Right atrium auricular region (tissue), 2 donors: Measurements from ENCODE around the gene SMG7. TPM values are rescaled to one million over a fixed set of nuclear protein-coding genes. Genes with fewer than 3 reads are reported as not detected.
"Not testable (repeated sequence)": the region's sequence is repeated elsewhere in the genome, so short reads cannot be mapped to it uniquely, and the experiment has no call there.

ENCODE experiments used
- DNase-seq: peaks from one replicate; pipeline ENCODE4 v3.0.0-alpha.2; 2019; ENCODE audit warnings: low spot score
- H3K27ac ChIP-seq, 2 donors: fragments of 200-600 bp; sonication (generic); 1 replicate in 1 of 2; 2 replicates in 1 of 2; pipeline ENCODE4 v1.5.1; 2016 to 2019
- H3K27me3 ChIP-seq, 2 donors: fragments of 200-600 bp; sonication (generic); one replicate each; pipeline versions ENCODE4 v1.5.1 to v1.6.0; 2017 to 2019
- H3K36me3 ChIP-seq: fragments of 200-600 bp; sonication (generic); one replicate; pipeline ENCODE4 v1.5.1; 2016
- H3K4me1 ChIP-seq, 2 donors: fragments of 200-600 bp; sonication (generic); one replicate each; pipeline versions ENCODE4 v1.5.1 to v1.6.0; 2017 to 2019
- H3K4me3 ChIP-seq, 2 donors: fragments of 200-600 bp; sonication (generic); 1 replicate in 1 of 2; 2 replicates in 1 of 2; pipeline ENCODE4 v1.5.1; 2017 to 2019; ENCODE audit warnings: mild to moderate bottlenecking in 1 of 2, moderate library complexity in 1 of 2
- H3K9me3 ChIP-seq, 2 donors: fragments of 200-600 bp; sonication (generic); one replicate each; pipeline ENCODE4 v1.5.1; 2019
- CTCF ChIP-seq, 2 donors: fragments of 200-600 bp; sonication (generic); IDR thresholded peaks; one replicate each; pipeline ENCODE4 v1.5.1; 2019; ENCODE audit warnings: antibody characterized with exemption in 2 of 2
- total RNA-seq, 2 donors: library from RNA; depleted of rRNA; stranded (reverse); fragments of >200 nt; gene quantifications; one replicate each; pipeline ENCODE4 v1.1.0, GENCODE V29; 2016

SMG7 gene
- total RNA-seq: 10 to 100 TPM; 42.0 to 43.6 TPM

DNA sequence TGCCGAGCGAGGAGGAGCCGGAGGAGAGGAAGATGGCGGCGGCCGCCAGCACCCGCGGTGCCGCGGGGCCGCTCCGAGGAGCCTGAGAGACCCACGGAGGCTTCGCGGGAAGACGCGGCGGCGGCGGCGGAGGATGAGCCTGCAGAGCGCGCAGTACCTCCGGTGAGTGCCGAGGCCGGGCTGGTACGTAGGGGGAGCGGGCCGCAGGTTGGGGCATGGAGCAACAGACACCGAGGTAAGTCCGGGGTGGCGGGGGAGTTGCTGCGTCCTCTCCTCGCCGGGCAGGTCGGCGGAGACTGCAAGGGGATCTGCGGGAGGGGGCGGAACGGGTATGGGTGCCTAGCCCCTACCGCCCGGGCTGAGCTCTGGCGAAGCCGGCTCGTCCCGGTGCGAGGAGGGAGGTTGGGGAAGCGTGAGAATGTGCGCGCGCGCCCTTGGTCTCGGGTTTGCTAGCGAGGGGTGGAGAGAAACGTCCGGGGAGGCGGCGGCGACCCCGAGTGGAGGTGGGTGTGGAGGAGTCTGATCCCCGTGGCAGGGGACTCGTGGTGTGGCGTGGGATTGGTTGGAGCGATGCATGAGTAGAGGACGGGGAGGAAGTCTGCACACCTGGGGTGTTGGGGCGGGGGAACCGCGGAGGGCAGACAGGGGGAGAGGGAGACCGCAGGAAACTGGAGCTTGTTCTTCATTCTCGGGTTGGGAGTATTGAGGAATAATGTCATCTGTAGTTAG, at the start of gene SMG7:
Gene SMG7, plus strand, starts transcription at position 12 of the 729 bp plus-strand sequence. Its CDS starts 122 bp downstream, at position 134.
- TF ChIP-seq CTCF (IDR thresholded peaks at IDR 0.05): no peak
- H3K27ac ChIP-seq: peak within 1 kb of the TSS; percentile 95 to 98
- H3K27me3 ChIP-seq: no peaks in the 10 kb centered on the region
- H3K36me3 ChIP-seq: no peaks in the 10 kb centered on the region
- no peaks in the 10 kb centered on the region for H3K9me3 ChIP-seq
- no peak for DNase-seq
- peak within 1 kb of the TSS; percentile 91 to 98 for H3K4me3 ChIP-seq
- peaks cover 0 to 37% of the 10 kb centered on the region in 2 donors for H3K4me1 ChIP-seq

GRCh38 chr1:183423541-183423940, 48.8 kb upstream of the SMG7 start:
- TF ChIP-seq CTCF (IDR thresholded peaks at IDR 0.05): no peak
- peaks cover 0 to under 1% of the 10 kb centered on the region in 2 donors for H3K4me1 ChIP-seq
- H3K27ac ChIP-seq: no peak overlapping the region
- DNase-seq: no peak
- no peaks in the 10 kb centered on the region for H3K36me3 ChIP-seq
- H3K4me3 ChIP-seq: no peak overlapping the region
- no peaks in the 10 kb centered on the region for H3K9me3 ChIP-seq
- no peaks in the 10 kb centered on the region for H3K27me3 ChIP-seq

DNA sequence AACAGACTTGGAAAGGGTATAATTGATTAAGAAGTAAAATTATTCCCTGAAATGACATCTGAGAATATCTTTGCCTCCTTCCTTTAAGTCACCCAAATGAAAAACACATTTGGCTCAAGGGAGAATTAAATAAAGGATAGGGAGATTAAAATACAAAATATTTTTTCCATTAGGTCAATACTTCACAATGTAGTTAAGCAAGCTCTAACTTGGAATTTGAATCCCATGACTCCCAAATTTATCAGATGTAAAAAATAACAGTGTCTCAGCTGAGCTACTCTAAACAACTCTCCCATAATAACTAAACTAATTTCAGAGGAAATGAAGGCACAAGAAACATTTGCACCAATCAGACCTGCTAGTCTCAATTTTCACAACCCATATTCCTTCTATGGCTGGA, 47.6 kb upstream of the SMG7 start:
- Histone ChIP-seq H3K27ac (no peak overlapping the region), H3K27me3 (no peaks in the 10 kb centered on the region), H3K36me3 (no peaks in the 10 kb centered on the region), H3K9me3 (no peaks in the 10 kb centered on the region), H3K4me1 (no peaks in the 10 kb centered on the region), H3K4me3 (no peak overlapping the region)
- TF ChIP-seq CTCF (IDR thresholded peaks at IDR 0.05): no peak
- no peak for DNase-seq

DNA sequence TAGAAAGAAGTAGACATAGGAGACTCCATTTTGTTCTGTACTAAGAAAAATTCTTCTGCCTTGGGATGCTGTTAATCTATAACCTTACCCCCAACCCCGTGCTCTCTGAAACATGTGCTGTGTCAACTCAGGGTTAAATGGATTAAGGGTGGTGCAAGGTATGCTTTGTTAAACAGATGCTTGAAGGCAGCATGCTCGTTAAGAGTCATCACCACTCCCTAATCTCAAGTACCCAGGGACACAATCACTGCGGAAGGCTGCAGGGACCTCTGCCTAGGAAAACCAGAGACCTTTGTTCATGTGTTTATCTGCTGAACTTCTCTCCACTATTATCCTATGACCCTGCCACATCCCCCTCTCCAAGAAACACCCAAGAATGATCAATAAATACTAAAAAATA, 44.7 kb upstream of the SMG7 start:
- H3K27ac ChIP-seq, H3K27me3 ChIP-seq, H3K4me1 ChIP-seq, H3K4me3 ChIP-seq, H3K9me3 ChIP-seq, H3K36me3 ChIP-seq, DNase-seq: not testable (repeated sequence)

DNA sequence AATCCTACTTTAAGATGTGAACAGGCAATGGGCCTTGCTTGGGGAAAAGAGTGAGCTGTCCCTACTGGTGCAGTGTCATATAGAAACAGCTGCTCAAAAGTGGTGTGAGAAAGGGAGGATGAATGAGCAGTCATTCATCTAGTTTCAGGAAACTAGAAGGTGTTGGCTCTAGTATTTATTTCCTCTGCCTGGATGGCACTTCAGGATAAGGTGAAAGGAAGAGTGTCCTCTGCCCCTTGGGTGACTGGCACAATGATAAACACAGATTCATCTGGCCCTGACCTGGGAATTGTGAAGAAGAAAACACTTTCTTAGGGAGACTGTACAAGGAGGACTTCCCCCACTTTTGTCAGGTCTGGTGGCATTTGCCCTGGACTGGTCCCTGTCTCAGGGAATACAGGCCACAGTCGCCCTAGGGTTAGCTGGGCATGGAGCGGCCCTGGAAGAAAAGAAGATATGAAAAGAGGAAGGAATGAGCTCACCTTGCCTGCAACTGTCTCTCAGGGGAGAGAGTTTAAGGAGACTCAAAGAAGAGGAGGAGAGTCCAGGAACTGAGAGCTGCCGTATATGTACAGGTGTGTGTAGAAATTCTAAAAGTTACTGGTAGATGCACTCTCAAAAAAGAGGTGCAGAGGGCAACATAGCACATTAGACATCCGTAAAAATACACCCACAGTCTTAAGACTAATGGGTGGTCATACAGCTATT, 40.3 kb upstream of the SMG7 start:
- H3K27me3 ChIP-seq: no peaks in the 10 kb centered on the region
- no peak for DNase-seq
- H3K27ac ChIP-seq: no peak overlapping the region
- no peak for TF ChIP-seq CTCF (IDR thresholded peaks at IDR 0.05)
- H3K4me1 ChIP-seq: peaks cover 0 to 4% of the 10 kb centered on the region in 2 donors
- H3K4me3 ChIP-seq: no peak overlapping the region
- H3K9me3 ChIP-seq: no peaks in the 10 kb centered on the region
- no peaks in the 10 kb centered on the region for H3K36me3 ChIP-seq

GRCh38 chr1:183432548-183432875, 39.8 kb upstream of the SMG7 start:
- TF ChIP-seq CTCF (IDR thresholded peaks at IDR 0.05): no peak
- no peaks in the 10 kb centered on the region for H3K9me3 ChIP-seq
- no peaks in the 10 kb centered on the region for H3K27me3 ChIP-seq
- DNase-seq: no peak
- no peaks in the 10 kb centered on the region for H3K36me3 ChIP-seq
- no peak overlapping the region for H3K27ac ChIP-seq
- peaks cover 0 to 4% of the 10 kb centered on the region in 2 donors for H3K4me1 ChIP-seq
- no peak overlapping the region for H3K4me3 ChIP-seq
